VCaP (cell line): ENCODE results near the gene MLH3.

Experiments
- H3K27ac ChIP-seq: fragments of 450-650 bp; 2 replicates; pipeline ENCODE4 v1.5.1; 2017
- TF ChIP-seq, protein P1 (sequence below): fragments of 450-650 bp; conservative IDR thresholded peaks from 2 replicates; pipeline ENCODE4 v1.5.1; 2017; ENCODE audit warnings: mild to moderate bottlenecking, moderate library complexity

The MLH3 gene

DNA sequence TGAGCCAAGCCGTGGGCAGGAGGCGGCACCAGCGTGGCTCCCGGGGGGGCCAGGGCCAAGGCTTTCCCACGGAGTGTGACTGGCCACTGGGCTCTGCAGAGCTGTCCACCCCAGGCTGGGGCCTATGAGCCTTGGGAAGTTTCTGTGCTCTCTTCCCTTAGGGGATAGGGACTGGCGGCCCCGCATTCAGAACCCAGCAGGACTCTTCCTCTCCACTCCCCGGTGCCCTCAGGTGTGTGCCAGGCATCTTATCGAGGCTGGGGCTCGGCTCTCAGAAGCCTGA is 66.3 kb downstream of the MLH3 start:
- TF ChIP-seq, protein P1, sequence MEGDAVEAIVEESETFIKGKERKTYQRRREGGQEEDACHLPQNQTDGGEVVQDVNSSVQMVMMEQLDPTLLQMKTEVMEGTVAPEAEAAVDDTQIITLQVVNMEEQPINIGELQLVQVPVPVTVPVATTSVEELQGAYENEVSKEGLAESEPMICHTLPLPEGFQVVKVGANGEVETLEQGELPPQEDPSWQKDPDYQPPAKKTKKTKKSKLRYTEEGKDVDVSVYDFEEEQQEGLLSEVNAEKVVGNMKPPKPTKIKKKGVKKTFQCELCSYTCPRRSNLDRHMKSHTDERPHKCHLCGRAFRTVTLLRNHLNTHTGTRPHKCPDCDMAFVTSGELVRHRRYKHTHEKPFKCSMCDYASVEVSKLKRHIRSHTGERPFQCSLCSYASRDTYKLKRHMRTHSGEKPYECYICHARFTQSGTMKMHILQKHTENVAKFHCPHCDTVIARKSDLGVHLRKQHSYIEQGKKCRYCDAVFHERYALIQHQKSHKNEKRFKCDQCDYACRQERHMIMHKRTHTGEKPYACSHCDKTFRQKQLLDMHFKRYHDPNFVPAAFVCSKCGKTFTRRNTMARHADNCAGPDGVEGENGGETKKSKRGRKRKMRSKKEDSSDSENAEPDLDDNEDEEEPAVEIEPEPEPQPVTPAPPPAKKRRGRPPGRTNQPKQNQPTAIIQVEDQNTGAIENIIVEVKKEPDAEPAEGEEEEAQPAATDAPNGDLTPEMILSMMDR, result no peak
- no peak overlapping the region for H3K27ac ChIP-seq

DNA sequence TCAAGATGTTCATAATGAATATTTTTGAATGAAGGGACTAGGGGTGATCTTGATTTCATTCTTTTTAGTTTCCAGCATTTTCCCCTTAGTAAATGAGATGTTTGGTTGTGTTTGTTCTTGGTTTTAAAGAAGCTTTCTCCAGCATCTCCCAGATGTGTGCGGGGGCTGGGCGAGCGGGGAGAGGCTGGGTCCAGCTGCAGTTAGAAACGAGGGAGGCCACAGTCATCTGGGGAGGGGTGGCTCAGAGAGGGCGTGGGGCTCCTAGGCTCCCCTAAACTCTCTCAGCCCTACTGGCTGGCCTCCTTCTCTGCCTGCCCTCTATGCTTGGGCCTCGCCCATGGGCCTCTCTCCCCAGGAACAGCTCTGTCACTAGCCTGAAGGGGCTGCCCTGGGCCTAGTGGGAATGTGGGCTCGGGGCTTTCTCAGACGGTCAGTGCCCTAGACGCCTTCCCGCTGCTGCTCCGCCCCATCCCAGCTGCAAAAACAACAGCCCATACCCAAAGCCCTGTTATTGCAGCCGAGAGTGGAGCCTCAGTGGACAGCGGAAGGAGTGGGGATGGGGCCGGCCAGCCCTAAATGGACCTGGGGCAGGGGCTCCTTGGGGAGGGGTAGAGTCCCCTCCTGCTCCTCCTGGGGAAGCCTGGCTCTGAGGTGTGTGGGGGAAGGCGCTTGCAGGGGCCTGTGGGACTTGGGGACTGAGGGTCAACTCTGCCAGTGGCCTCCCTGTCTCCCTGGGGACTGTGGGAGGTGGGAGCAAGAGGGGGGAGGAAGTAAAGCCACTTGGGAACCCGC is 66.8 kb downstream of the MLH3 start:
- TF ChIP-seq, protein P1, result no peak
- H3K27ac ChIP-seq, result no peak overlapping the region

DNA sequence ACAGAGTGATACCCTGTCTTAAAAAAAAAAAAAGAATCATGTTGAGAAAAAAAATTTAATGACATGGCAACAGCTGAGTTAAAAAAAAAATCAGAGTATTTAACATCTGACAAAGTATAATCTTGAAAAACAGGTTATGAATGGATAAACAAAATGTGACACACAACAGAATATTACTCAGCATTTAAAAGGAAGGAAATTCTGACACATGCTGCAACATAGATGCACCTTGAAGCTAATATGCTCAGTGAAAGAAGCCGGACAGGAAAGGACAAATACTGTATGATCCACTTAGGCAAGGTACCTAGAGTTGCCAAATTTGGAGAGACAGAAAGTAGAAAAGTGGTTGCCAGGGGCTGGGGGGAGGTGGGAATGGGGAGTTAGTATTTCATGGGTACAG is 67.9 kb downstream of the MLH3 start:
- TF ChIP-seq, protein P1, result no peak
- no peak overlapping the region for H3K27ac ChIP-seq

DNA sequence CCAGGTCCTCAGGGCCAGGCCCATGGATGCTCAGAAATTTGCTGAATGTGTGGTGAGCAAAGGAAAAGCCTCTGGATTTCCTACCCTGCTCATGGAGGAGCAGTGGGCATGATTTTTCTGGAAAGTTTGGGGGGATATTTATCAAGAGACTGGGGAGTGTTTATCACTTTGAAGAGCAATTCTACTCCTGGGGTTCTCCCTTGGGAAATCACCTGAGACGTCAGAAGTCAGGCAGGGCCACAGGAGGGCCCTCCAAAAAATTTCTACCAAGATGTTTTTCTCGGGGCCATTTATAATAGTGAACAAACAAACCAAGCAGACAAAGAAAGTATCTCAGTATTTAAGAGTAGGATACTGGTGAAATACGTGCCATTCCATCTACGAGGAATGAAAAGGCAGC is 68.6 kb downstream of the MLH3 start:
- H3K27ac ChIP-seq, result no peak overlapping the region
- TF ChIP-seq, protein P1, result no peak

DNA sequence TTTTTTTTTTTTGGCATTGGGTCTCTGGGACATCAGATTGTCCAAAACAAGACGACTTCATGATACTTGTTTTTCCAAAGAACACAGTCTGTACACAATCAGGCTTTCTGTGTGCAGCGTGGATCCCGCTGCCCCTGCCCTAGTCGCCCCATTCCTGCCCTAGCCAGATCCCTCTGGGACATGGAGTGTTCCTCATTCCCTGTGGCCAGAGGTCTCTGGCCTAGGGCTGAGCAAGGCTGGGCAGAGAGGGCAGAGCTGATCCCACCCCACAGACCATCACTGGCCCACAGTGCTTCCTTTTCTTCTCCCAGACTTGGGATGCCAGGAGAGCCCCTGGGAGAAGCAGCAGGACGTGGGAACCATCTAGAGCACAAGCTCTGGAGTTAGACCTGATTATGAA is 69.4 kb downstream of the MLH3 start:
- TF ChIP-seq, protein P1, result no peak

DNA sequence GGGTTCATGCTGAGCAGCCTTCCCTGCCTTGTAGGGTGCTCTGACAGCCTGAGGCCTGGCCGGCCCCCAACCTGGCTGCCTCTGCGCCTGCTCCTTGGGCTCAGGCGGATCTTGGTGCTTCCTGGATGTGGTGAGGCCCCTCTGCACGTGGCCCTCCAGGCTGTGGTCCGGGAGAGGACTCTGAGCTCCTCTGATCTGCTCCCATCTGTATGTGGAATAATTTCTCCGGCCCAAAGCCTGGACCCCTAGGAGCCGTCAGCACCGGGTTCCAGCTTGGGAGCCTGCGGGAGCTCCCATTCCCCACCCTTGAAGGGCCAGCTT is 69.8 kb downstream of the MLH3 start:
- TF ChIP-seq, protein P1, result no peak
- H3K27ac ChIP-seq, result no peak overlapping the region

More for the DNA sequence above, 69.4 kb downstream of the MLH3 start:
- H3K27ac ChIP-seq, result no peak overlapping the region

DNA sequence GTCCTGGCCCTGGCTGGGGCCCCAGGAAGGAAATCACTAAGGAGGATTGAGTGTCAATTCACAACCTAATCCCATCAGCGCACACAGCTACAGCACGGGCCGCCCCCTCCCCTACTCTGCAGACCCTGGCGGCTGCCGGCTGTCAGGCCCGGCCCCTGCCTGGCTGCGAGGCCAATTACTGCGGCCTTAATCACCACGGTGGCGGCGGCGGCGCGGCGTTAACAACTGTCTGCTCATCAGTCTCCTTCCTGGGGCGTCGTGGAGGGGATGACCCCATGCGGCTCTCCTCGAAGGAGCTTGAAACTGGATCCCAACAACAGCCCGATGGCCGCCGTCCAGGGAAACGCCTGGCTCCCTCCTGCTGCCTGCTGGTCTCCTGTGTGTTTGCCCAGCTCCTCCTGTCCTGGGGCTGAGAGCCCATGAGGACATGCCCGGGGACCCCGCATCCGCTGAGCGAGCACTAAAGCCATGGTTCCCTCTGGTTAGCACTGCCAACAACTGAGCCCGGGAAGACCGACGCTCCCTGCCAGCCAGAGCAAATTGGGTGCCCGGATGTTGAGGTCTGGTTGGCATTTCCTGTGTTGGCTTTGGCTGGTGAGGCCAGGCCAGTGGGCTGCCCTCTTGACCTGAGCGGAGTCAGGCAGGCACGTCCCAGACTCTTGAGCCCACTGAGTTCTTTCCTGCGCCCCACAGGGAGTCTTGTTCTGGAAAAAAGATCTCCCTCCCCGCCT is 70.4 kb downstream of the MLH3 start:
- H3K27ac ChIP-seq, result no peak overlapping the region
- TF ChIP-seq, protein P1, result no peak
